CD14-positive monocyte (primary cell): ENCODE data around the gene CCNJ. TPM values are rescaled to one million over a fixed set of nuclear protein-coding genes. Genes with fewer than 3 reads are reported as not detected.

ENCODE experiments used
- DNase-seq, 3 donors: peaks; one replicate each; pipeline ENCODE4 v3.0.0-alpha.2; 2011 to 2022
- H2AFZ ChIP-seq: 2 replicates; pipeline ENCODE4 v1.6.0; 2012; ENCODE audit warnings: mild to moderate bottlenecking, low read depth, low read length, inconsistent platforms; ENCODE audit not compliant: insufficient read depth, poor library complexity, severe bottlenecking
- H3K27ac ChIP-seq, 2 donors: 1 replicate in 1 of 2; 2 replicates in 1 of 2; pipeline ENCODE4 v1.5.1; 2012 to 2013; ENCODE audit warnings: low read length in 2 of 2, control low read depth in 1 of 2, inconsistent platforms in 1 of 2, low read depth in 1 of 2, mild to moderate bottlenecking in 1 of 2
- H3K27me3 ChIP-seq, 2 donors: one replicate each; pipeline versions ENCODE4 v1.6.0 to v1.6.1; 2011 to 2013; ENCODE audit warnings: low read length in 2 of 2; ENCODE audit not compliant: control insufficient read depth in 2 of 2, insufficient read depth in 2 of 2
- H3K36me3 ChIP-seq, 2 donors: replicated peaks in 1 of 2; 1 replicate in 1 of 2; 2 replicates in 1 of 2; pipeline versions ENCODE4 v1.5.1 to v1.6.1; 2012 to 2013; ENCODE audit warnings: low read length in 2 of 2, control low read depth in 1 of 2, inconsistent platforms in 1 of 2, mild to moderate bottlenecking in 1 of 2; ENCODE audit not compliant: insufficient read depth in 2 of 2, control insufficient read depth in 1 of 2
- H3K4me1 ChIP-seq, 2 donors: 1 replicate in 1 of 2; 2 replicates in 1 of 2; pipeline versions ENCODE4 v1.5.1 to v1.6.1; 2012 to 2013; ENCODE audit warnings: low read length in 2 of 2, control low read depth in 1 of 2, inconsistent platforms in 1 of 2, mild to moderate bottlenecking in 1 of 2, moderate library complexity in 1 of 2; ENCODE audit not compliant: insufficient read depth in 2 of 2, control insufficient read depth in 1 of 2
- H3K4me2 ChIP-seq: replicated peaks from 2 replicates; pipeline ENCODE3; 2012; ENCODE audit warnings: low read length, moderate library complexity, mild to moderate bottlenecking; ENCODE audit not compliant: poor library complexity, severe bottlenecking; ENCODE audit errors: extremely low read depth
- H3K4me3 ChIP-seq, 3 experiments: fragments of 200-600 bp in 1 of 3; sonication (generic) in 1 of 3; replicated peaks in 1 of 3; 1 replicate in 2 of 3; 2 replicates in 1 of 3; pipeline ENCODE4 v1.5.1; 2011 to 2013; ENCODE audit warnings: low read length in 3 of 3, mild to moderate bottlenecking in 3 of 3, control low read depth in 2 of 3, low read depth in 2 of 3, inconsistent platforms in 1 of 3, moderate library complexity in 1 of 3
- H3K79me2 ChIP-seq: 2 replicates; pipeline ENCODE4 v1.6.0; 2012; ENCODE audit warnings: mild to moderate bottlenecking, control low read depth, inconsistent platforms, low read length, moderate library complexity; ENCODE audit not compliant: insufficient read depth
- H3K9ac ChIP-seq: 2 replicates; pipeline ENCODE4 v1.6.0; 2017; ENCODE audit warnings: low read length, mild to moderate bottlenecking; ENCODE audit not compliant: insufficient read depth, poor library complexity, severe bottlenecking
- H3K9me3 ChIP-seq, 2 donors: replicated peaks in 1 of 2; 1 replicate in 1 of 2; 2 replicates in 1 of 2; pipeline versions ENCODE4 v1.5.1 to v1.6.1; 2012 to 2013; ENCODE audit warnings: low read length in 2 of 2, control low read depth in 1 of 2; ENCODE audit not compliant: control insufficient read depth in 1 of 2, insufficient read depth in 1 of 2
- H4K20me1 ChIP-seq: 2 replicates; pipeline ENCODE4 v1.6.0; 2012; ENCODE audit warnings: mild to moderate bottlenecking, low read length, control low read depth, moderate library complexity; ENCODE audit not compliant: insufficient read depth
- H3K27ac Mint-ChIP-seq, 7 donors: one replicate each; pipeline ENCODE4 v1.8.0; 2020; ENCODE audit warnings: mild to moderate bottlenecking in 7 of 7, mixed read lengths in 7 of 7, moderate library complexity in 6 of 7, inconsistent platforms in 2 of 7
- H3K27me3 Mint-ChIP-seq, 3 donors: one replicate each; pipeline ENCODE4 v1.8.0; 2021 to 2022; ENCODE audit warnings: low read depth in 3 of 3, mild to moderate bottlenecking in 3 of 3, mixed read lengths in 3 of 3, moderate library complexity in 3 of 3, inconsistent platforms in 1 of 3
- H3K36me3 Mint-ChIP-seq, 2 donors: one replicate each; pipeline ENCODE4 v1.8.0; 2020; ENCODE audit warnings: mixed read lengths in 2 of 2, inconsistent platforms in 1 of 2, mild to moderate bottlenecking in 1 of 2
- H3K4me1 Mint-ChIP-seq: one replicate; pipeline ENCODE4 v1.8.0; 2020; ENCODE audit warnings: mild to moderate bottlenecking, mixed read lengths
- H3K4me3 Mint-ChIP-seq, 2 donors: one replicate each; pipeline ENCODE4 v1.8.0; 2020; ENCODE audit warnings: mild to moderate bottlenecking in 2 of 2, mixed read lengths in 2 of 2, moderate library complexity in 1 of 2
- H3K9me3 Mint-ChIP-seq, 7 donors: one replicate each; pipeline ENCODE4 v1.8.0; 2020 to 2022; ENCODE audit warnings: mixed read lengths in 7 of 7, mild to moderate bottlenecking in 6 of 7, moderate library complexity in 6 of 7, inconsistent platforms in 2 of 7
- WGBS: methylation state at CpG from one replicate; pipeline ENCODE4 v1.1.5; 2013; ENCODE audit warnings: missing lambda C conversion rate; ENCODE audit not compliant: insufficient coverage; 5-methylcytosine and 5-hydroxymethylcytosine counted together
- intact Hi-C, 2 donors: fragments of 100-400 bp; cut with micrococcal nuclease; formaldehyde crosslinking; loops; one replicate each; pipeline versions ENCODE4 v1.15.0 to v1.15.1; 2023
- polyA plus RNA-seq, 3 donors: library from polyadenylated mRNA; depleted of rRNA in 1 of 3; unstranded in 2 of 3; stranded (reverse) in 1 of 3; fragments of 300-500 nt in 2 of 3; fragments of >200 nt in 1 of 3; fragmentation: Illumina TruSeq in 2 of 3; gene quantifications; 1 replicate in 2 of 3; 2 replicates in 1 of 3; pipeline ENCODE4 v1.2.3, GENCODE V29; 2012 to 2021
- small RNA-seq: library from RNA; depleted of rRNA; stranded (forward); fragments of <200 nt; gene quantifications from one replicate; pipeline ENCODE3, GENCODE V24; 2012; ENCODE audit warnings: low read depth; ENCODE audit not compliant: insufficient read length
- TF ChIP-seq, protein P1 (sequence below): fragments of 200-600 bp; IDR thresholded peaks from one replicate; pipeline ENCODE4 v1.8.0; 2022; ENCODE audit warnings: antibody characterized with exemption, mild to moderate bottlenecking

CCNJ gene
- polyA plus RNA-seq, 3 donors: 1.3 to 9.2 (median 2.5) TPM

DNA sequence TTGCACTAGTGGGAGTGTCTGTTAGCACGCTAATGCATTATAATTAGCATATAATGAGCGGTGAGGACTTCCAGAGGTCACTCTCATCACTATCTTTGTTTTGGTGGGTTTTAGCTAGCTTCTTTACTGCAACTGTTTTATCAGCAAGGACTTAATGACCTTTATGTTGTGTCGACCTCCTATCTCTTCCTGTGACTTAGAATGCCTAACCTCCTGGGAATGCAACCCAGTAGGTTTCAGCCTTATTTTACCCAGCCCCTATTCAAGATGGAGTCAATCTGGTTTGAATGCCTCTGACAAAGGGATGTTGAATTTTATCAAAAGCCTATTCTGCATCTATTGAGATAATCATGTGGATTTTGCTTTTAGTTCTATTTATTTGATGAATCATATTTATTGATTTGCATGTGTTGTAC is 64.2 kb downstream of the CCNJ start:
- no peaks in the 10 kb centered on the region for H4K20me1 ChIP-seq
- H3K4me2 ChIP-seq: no peak overlapping the region
- no peaks in the 10 kb centered on the region for H3K79me2 ChIP-seq
- Mint-ChIP-seq H3K9me3 (peaks cover 0 to 12% (median 6%) of the 10 kb centered on the region in 7 donors), H3K27me3 (peaks cover 41 to 70% (median 46%) of the 10 kb centered on the region in 3 donors), H3K27ac (no peak overlapping the region), H3K4me3 (no peak overlapping the region), H3K4me1 (no peaks in the 10 kb centered on the region), H3K36me3 (peaks cover 0 to 3% of the 10 kb centered on the region in 2 donors)
- H3K9ac ChIP-seq: no peak overlapping the region
- H3K36me3 ChIP-seq: no peaks in the 10 kb centered on the region
- no CpG with 5 or more reads among the region's 3 CpGs for WGBS
- DNase-seq: no peak
- H3K4me1 ChIP-seq: no peaks in the 10 kb centered on the region
- H3K4me3 ChIP-seq: no peak overlapping the region
- no peak overlapping the region for H3K27ac ChIP-seq
- no peak overlapping the region for H2AFZ ChIP-seq
- H3K27me3 ChIP-seq: peaks cover 37 to 43% of the 10 kb centered on the region in 2 donors
- intact Hi-C loops: no loop called here
- TF ChIP-seq, protein P1, sequence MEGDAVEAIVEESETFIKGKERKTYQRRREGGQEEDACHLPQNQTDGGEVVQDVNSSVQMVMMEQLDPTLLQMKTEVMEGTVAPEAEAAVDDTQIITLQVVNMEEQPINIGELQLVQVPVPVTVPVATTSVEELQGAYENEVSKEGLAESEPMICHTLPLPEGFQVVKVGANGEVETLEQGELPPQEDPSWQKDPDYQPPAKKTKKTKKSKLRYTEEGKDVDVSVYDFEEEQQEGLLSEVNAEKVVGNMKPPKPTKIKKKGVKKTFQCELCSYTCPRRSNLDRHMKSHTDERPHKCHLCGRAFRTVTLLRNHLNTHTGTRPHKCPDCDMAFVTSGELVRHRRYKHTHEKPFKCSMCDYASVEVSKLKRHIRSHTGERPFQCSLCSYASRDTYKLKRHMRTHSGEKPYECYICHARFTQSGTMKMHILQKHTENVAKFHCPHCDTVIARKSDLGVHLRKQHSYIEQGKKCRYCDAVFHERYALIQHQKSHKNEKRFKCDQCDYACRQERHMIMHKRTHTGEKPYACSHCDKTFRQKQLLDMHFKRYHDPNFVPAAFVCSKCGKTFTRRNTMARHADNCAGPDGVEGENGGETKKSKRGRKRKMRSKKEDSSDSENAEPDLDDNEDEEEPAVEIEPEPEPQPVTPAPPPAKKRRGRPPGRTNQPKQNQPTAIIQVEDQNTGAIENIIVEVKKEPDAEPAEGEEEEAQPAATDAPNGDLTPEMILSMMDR: no peak
- H3K9me3 ChIP-seq: no peaks in the 10 kb centered on the region

Small RNAs within 50 kb of the gene (small RNA-seq; reads per million reads assigned to genes)
- not detected for gene MIR3157

Other genes with a start within 250 kb of the CCNJ start
- gene CC2D2B, start 135.6 kb upstream of the CCNJ start, polyA plus RNA-seq: 1 to 10 TPM in 1 of 3 donors, under 1 TPM in 1, not detected in 1; 0.08 to 1.8 TPM
- gene ZNF518A, start 86.7 kb downstream of the CCNJ start, polyA plus RNA-seq: 10 to 100 TPM in 2 of 3 donors, 1 to 10 TPM in 1; 9.5 to 15.8 (median 13.2) TPM
- gene BLNK, start 228.0 kb downstream of the CCNJ start, polyA plus RNA-seq: 1 to 10 TPM; 1.4 to 1.9 (median 1.5) TPM